Embryonic facial prominence (tissue), 1 donor: Measurements from ENCODE around the gene UBE3A.
"Not testable (repeated sequence)": the region's sequence is repeated elsewhere in the genome, so short reads cannot be mapped to it uniquely, and the experiment has no call there.

ENCODE experiments used
- DNase-seq: peaks from one replicate; pipeline ENCODE4 v3.0.0-alpha.2; 2016; ENCODE audit errors: extremely low spot score

UBE3A gene

DNA sequence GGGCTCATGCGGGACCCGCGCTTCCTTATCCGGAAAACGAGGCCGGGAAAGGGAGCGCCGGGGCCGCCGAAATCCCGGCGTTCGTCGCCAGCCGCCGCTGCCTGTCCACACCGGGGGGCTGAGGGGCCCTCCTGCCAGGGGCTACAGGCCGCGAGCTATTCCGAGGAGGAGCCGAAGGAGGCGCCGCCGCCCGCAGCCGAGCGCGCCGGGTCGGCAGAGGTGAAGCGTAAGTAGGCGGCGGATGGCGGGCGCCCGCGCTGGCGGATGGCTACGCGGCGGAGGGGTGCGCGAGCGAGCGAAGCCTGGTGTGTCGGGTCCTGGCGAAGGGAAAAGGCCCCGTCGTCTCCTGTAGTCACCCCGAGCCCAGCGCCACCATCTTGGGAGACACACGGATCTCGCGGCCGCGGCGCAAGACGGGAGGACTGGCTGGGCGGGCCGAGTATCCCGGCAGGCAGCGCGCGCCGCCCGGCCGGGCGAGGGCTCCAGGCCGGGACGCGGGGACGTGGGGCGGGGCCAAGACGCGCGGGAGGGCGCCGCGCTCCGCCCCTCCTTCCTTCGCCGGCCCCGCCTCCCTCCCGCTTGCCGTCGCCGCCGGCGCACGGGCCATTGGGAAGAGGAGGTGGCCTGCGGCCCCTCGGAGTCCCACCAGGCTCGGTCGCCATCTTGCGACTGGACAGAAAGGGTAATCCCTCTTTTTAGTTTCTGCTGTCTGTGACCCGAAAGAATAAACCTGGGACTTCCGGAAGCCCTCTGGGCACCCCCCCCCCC is at the start of gene UBE3A:
UBE3A (minus strand) TSS at position 424 of the 768 bp plus-strand sequence. CDS start 29,917 bp downstream, outside the sequence.
- peak; percentile 85 for DNase-seq

- DNase-seq, result no peak
Measured at GRCh38 chr15:25487226-25487884, 48.5 kb upstream of the UBE3A start.

GRCh38 chr15:25486051-25486450 is 47.2 kb upstream of the UBE3A start:
- DNase-seq, result no peak

- DNase-seq, result no peak
Measured at GRCh38 chr15:25481208-25481859, 42.5 kb upstream of the UBE3A start.

- DNase-seq, result no peak
Measured at GRCh38 chr15:25478313-25478712, 39.5 kb upstream of the UBE3A start.

DNA sequence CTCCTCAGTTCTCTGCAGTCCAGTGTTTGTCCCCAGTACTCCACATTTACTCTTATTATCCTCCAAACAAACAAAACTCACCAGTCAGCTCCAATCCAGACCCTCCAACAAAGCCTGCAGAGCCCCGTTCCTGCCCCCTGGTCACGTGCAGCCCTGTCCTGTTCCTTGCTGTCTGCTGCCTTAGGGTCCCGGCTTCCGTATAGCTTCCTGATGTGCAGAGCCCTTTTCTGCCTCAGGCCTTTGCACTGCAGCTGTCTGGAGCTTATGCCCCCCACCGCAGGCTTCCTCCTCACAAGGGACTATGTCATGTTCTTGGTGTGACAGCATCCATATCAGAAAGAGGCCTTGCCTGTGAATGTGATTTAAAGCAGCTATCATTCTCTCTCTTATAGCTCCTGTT is 39.0 kb upstream of the UBE3A start:
- no peak for DNase-seq

DNA sequence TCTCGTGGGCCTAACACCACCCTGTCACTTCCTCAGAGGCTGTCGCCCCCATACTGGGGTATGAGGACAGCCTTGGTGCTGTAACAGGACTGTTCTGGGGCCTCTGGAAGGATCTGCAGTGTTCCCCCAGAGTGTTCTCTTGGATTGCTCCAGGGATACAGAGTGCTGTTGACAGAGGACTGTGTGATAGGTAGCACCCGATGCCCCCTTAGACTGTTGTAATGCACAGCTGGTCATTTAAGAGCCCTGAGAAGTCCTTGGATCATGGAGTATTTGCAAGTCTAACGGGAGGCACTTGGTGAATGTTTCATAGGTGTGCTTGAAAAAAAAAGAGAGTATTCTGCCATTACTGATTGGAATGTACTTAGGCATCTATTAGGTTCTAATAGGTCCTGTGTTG is 35.4 kb upstream of the UBE3A start:
- no peak for DNase-seq

- no peak for DNase-seq
Measured at GRCh38 chr15:25470230-25470629, 31.4 kb upstream of the UBE3A start.

DNA sequence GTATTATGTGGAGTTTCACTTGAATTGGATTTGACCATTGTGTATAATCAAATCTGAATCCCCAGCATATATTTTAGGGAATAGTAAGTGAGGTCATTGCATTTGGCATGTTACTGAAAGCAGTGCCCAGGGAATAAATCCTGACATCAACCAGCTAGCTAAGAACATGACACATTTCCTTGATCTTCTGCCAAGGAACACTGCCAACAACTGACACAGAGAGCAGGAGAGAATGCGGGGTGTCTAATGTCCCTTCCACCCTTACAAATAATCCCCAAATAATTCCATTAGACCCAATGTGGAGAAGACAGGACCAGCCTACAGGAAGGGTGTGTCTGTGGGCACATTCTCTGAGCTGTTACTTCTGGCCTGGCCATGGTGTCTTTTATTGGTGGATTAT is 30.6 kb upstream of the UBE3A start:
- DNase-seq, result no peak

DNA sequence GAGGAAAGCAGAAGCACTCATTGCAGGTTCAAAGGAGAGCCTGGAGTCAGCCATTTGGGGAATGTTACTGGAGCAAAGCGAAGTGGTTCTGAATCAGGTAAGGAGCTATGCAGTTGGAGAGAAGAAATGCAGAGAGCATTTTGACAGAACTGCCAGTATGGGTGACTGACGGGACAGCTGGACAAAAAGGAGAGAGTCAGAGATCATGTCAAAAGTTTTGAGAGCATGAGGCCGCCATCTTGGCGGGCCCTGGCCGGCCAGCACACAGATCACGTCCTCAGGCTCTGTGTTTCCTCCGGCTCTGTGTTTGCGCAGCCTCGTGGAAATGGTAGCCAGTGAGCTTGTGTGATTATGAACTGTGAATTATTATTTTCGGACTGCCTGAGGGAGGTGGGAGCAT is 29.8 kb upstream of the UBE3A start:
- DNase-seq, result no peak

GRCh38 chr15:25465835-25466234 is 27.0 kb upstream of the UBE3A start:
- no peak for DNase-seq

- DNase-seq, result no peak
Measured at GRCh38 chr15:25464784-25465183, 26.0 kb upstream of the UBE3A start.

GRCh38 chr15:25464383-25464782 is 25.6 kb upstream of the UBE3A start:
- no peak for DNase-seq

- no peak for DNase-seq
Measured at GRCh38 chr15:25456196-25456595, 17.4 kb upstream of the UBE3A start.

- DNase-seq, result no peak
Measured at GRCh38 chr15:25455226-25455625, 16.4 kb upstream of the UBE3A start.

- no peak for DNase-seq
Measured at GRCh38 chr15:25454771-25455170, 15.9 kb upstream of the UBE3A start.

DNA sequence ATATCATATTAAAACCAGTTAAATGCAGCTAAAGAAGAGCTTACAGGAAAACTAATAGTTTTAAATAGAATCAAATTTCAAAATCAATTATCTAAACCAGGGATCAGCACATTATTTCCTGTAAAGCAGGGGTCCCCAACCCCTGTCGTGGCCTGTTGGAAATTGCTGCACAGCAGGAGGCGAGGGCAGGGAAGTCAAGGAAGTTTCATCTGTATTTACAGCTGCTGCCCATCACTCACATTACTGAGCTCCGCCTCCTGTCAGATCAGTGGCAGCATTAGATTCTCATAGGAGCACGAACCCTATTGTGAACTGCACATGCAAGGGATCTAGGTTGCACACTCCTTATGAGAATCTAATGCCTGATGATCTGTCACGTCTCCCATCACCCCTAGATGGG is 14.4 kb upstream of the UBE3A start:
- DNase-seq, result not testable (repeated sequence)

DNA sequence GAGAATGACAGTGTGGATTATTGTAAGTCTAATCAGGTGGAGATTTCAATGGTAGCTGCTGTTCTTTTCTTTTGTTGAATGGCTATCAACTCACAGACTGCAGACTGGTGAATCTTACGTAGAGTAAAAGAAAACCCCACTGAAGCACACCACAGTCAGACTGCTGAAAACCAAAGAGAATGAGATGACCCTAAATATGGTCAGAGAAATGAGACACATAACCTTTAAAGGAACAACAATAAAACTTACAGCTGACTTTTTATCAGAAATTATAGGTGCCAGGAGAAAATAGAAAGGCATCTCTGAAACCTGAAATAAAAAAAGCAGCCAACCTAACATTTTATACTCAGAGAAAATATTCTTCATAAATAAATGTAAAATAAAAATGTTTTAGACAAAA is 12.7 kb upstream of the UBE3A start:
- no peak for DNase-seq

DNA sequence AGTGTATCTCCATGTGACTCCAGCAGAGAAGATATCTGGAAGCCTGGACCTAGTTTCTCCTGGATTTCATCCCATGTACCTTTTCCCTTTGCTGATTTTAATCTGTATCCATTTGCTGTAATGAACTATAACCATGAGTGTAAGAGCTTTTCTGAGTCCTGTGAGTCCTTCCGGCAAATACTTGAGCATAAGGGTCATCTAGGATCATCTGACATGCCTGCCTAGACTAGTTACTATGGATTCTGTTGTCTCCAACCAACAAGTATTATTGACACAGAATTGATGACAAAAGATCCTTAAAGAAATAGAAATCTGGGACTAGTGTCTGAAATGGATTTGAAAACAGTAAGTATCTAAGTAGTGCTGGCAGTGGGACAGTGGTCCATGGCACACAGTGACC is 11.3 kb upstream of the UBE3A start:
- no peak for DNase-seq

GRCh38 chr15:25446076-25446475 is 7.3 kb upstream of the UBE3A start:
- no peak for DNase-seq

GRCh38 chr15:25445412-25445811 is 6.6 kb upstream of the UBE3A start:
- DNase-seq, result no peak

DNA sequence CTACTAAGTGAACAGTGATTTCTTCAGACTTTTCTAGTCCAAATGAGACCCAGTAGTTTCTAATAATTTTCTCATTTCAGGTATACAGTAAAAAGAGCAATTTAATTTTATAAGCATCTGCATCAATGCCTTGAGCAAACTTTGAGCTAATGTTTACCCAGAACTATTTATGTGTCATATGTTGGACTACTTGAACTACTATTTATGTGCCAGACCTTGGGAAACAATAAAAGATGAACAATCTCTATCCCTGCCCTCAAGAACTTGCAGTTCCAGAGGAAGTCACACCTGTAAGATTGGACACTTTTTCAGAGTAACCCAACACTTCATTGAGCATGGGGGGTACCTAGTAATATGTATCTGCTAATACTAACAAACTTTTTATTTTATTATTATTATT is 2.3 kb upstream of the UBE3A start:
- DNase-seq, result no peak

DNA sequence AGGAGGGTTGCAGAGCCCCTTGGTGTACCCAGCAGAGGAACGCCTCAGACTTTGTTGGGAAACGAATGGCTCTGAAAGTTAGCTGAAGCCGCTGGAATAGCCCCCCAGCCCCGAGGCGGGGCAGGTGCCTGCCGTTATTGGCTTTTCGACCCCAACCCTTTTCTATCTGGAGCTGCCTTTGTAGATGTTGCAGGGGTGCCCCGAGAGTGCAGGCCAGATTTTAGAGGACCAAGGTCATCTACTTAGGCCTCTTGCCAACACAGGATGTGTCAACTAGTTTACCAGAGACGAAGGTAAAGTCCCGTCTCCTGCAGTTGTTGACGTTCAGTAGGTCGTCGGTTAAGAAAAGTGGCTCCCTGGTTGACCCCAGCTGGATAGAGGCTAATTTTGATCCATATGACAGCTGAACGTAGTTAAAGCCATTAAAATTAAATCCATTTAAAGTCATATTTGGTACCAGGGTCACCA is 579 bp upstream of the UBE3A start:
- DNase-seq, result peak; percentile 7
